WTC11 (cell line): Measurements from ENCODE around the gene CNTN1. TPM values are rescaled to one million over a fixed set of nuclear protein-coding genes. Genes with fewer than 3 reads are reported as not detected.

ENCODE experiments used
- ATAC-seq: fragments of 200-7000 bp; cut with Tn5 transposase; 2 replicates; pipeline ENCODE4 v1.10.0; 2021; ENCODE audit warnings: mild to moderate bottlenecking, moderate library complexity
- CTCF ChIA-PET: fragments of 300-600 bp; sonication (Branson Sonifier 250); formaldehyde crosslinking; loops from one replicate; lab custom pipeline; 2021; ENCODE audit warnings: antibody characterized with exemption; lab: Charles Lee
- POLR2A ChIA-PET: fragments of 350-600 bp; sonication (Branson Sonifier 250); formaldehyde crosslinking; loops from one replicate; lab custom pipeline; 2021; ENCODE audit warnings: antibody characterized with exemption; lab: Charles Lee
- DNase-seq: peaks from one replicate; pipeline ENCODE4 v3.0.0; 2021; ENCODE audit warnings: low spot score
- H3K27ac Mint-ChIP-seq: 2 replicates; pipeline ENCODE4 v1.8.0; 2021; ENCODE audit warnings: mixed read lengths
- H3K27me3 Mint-ChIP-seq: 2 replicates; pipeline ENCODE4 v1.8.0; 2021; ENCODE audit warnings: low read depth, mild to moderate bottlenecking, moderate library complexity, mixed read lengths
- H3K36me3 Mint-ChIP-seq: 2 replicates; pipeline ENCODE4 v1.8.0; 2021; ENCODE audit warnings: mixed read lengths
- H3K4me1 Mint-ChIP-seq: 2 replicates; pipeline ENCODE4 v1.8.0; 2022; ENCODE audit warnings: mixed read lengths
- H3K4me3 Mint-ChIP-seq: 2 replicates; pipeline ENCODE4 v1.8.0; 2021; ENCODE audit warnings: mild to moderate bottlenecking, moderate library complexity, mixed read lengths
- H3K9me3 Mint-ChIP-seq: 2 replicates; pipeline ENCODE4 v1.8.0; 2021; ENCODE audit warnings: mixed read lengths
- ARID4B ChIP-seq: sonication (generic); formaldehyde crosslinking; IDR thresholded peaks from 2 replicates; pipeline ENCODE4 v1.8.0; 2023; ENCODE audit warnings: missing genetic modification reagents, mild to moderate bottlenecking, borderline replicate concordance
- ELF4 ChIP-seq: sonication (generic); formaldehyde crosslinking; IDR thresholded peaks from 2 replicates; pipeline ENCODE4 v1.8.1; 2022; ENCODE audit warnings: low read depth, mild to moderate bottlenecking, moderate library complexity, missing genetic modification reagents
- FOXK1 ChIP-seq: sonication (generic); formaldehyde crosslinking; IDR thresholded peaks from 2 replicates; pipeline ENCODE4 v1.8.0; 2022; ENCODE audit warnings: mild to moderate bottlenecking, moderate library complexity, missing genetic modification reagents
- FOXP4 ChIP-seq: sonication (generic); formaldehyde crosslinking; IDR thresholded peaks from 2 replicates; pipeline ENCODE4 v1.8.0; 2022; ENCODE audit warnings: mild to moderate bottlenecking, missing genetic modification reagents
- IRF1 ChIP-seq: sonication (generic); formaldehyde crosslinking; IDR thresholded peaks from 2 replicates; pipeline ENCODE4 v1.8.0; 2023; ENCODE audit warnings: missing genetic modification reagents
- IRF2 ChIP-seq: sonication (generic); formaldehyde crosslinking; IDR thresholded peaks from 2 replicates; pipeline ENCODE4 v1.8.0; 2022; ENCODE audit warnings: low read depth, missing genetic modification reagents, borderline replicate concordance
- MAX ChIP-seq: sonication (generic); formaldehyde crosslinking; IDR thresholded peaks from 2 replicates; pipeline ENCODE4 v1.8.0; 2022; ENCODE audit warnings: mild to moderate bottlenecking, missing genetic modification reagents
- NR1H2 ChIP-seq: sonication (generic); formaldehyde crosslinking; IDR thresholded peaks from 2 replicates; pipeline ENCODE4 v1.9.0; 2021; ENCODE audit warnings: mild to moderate bottlenecking, moderate library complexity, missing genetic modification reagents
- NR2C2 ChIP-seq: sonication (generic); formaldehyde crosslinking; IDR thresholded peaks from 2 replicates; pipeline ENCODE4 v1.8.0; 2022; ENCODE audit warnings: mild to moderate bottlenecking, missing genetic modification reagents
- NR3C1 ChIP-seq: sonication (generic); formaldehyde crosslinking; conservative IDR thresholded peaks from 2 replicates; pipeline ENCODE4 v1.8.1; 2023; ENCODE audit warnings: low read depth, mild to moderate bottlenecking, missing genetic modification reagents
- PRDM15 ChIP-seq: sonication (generic); formaldehyde crosslinking; IDR thresholded peaks from 2 replicates; pipeline ENCODE4 v1.8.0; 2022; ENCODE audit warnings: missing genetic modification reagents
- PRRX2 ChIP-seq: fragments of 250-450 bp; sonication (Bioruptor Pico); IDR thresholded peaks from 2 replicates; pipeline ENCODE4 v1.8.0; 2021; ENCODE audit warnings: mild to moderate bottlenecking
- RORB ChIP-seq: fragments of 250-450 bp; sonication (Bioruptor Pico); IDR thresholded peaks from 2 replicates; pipeline ENCODE4 v1.9.0; 2021; ENCODE audit warnings: mild to moderate bottlenecking
- ZBTB43 ChIP-seq: sonication (generic); formaldehyde crosslinking; IDR thresholded peaks from 2 replicates; pipeline ENCODE4 v1.8.1; 2023; ENCODE audit warnings: mild to moderate bottlenecking, missing genetic modification reagents
- ZNF232 ChIP-seq: sonication (generic); formaldehyde crosslinking; IDR thresholded peaks from 2 replicates; pipeline ENCODE4 v1.8.0; 2022; ENCODE audit warnings: mild to moderate bottlenecking, missing genetic modification reagents
- ZNF263 ChIP-seq: sonication (generic); formaldehyde crosslinking; IDR thresholded peaks from 2 replicates; pipeline ENCODE4 v1.8.1; 2022; ENCODE audit warnings: low read depth, mild to moderate bottlenecking, moderate library complexity, missing genetic modification reagents
- ZNF317 ChIP-seq: sonication (generic); formaldehyde crosslinking; IDR thresholded peaks from 2 replicates; pipeline ENCODE4 v1.8.1; 2023; ENCODE audit warnings: low read depth, mild to moderate bottlenecking, moderate library complexity, missing genetic modification reagents, borderline replicate concordance
- ZNF416 ChIP-seq: fragments of 250-450 bp; sonication (Bioruptor Pico); IDR thresholded peaks from 2 replicates; pipeline ENCODE4 v1.9.0; 2021; ENCODE audit warnings: mild to moderate bottlenecking, inconsistent platforms
- ZNF423 ChIP-seq: fragments of 250-450 bp; sonication (Bioruptor Pico); IDR thresholded peaks from 2 replicates; pipeline ENCODE4 v2.1.2; 2022; ENCODE audit warnings: mild to moderate bottlenecking, moderate library complexity
- ZNF425 ChIP-seq: fragments of 250-450 bp; sonication (Bioruptor Pico); conservative IDR thresholded peaks from 2 replicates; pipeline ENCODE4 v1.9.0; 2021; ENCODE audit warnings: mild to moderate bottlenecking
- ZNF671 ChIP-seq: fragments of 250-450 bp; sonication (Bioruptor Pico); IDR thresholded peaks from 2 replicates; pipeline ENCODE4 v1.8.0; 2021; ENCODE audit warnings: mild to moderate bottlenecking
- total RNA-seq: library from RNA; stranded (reverse); gene quantifications from 3 replicates; pipeline ENCODE4 v1.2.3, GENCODE V29; 2021

CNTN1 gene
- total RNA-seq, 1 experiment from 2014 or later = 16.9 TPM

GRCh38 chr12:40646456-40646855, 45.8 kb upstream of the CNTN1 start (continued):
- TF ChIP-seq FOXP4 (CRISPR knock-in tag) = no peak
- TF ChIP-seq ZNF425 (CRISPR knock-in tag) = no peak
- TF ChIP-seq ZBTB43 (CRISPR knock-in tag) = no peak
- TF ChIP-seq IRF1 (CRISPR knock-in tag) = no peak
- no peak for TF ChIP-seq NR1H2 (CRISPR knock-in tag)
- no peak for TF ChIP-seq PRRX2 (CRISPR knock-in tag)
- TF ChIP-seq ZNF671 (CRISPR knock-in tag) = no peak
- TF ChIP-seq IRF2 = no peak
- no peak for TF ChIP-seq RORB
- no peak for TF ChIP-seq ZNF317 (CRISPR knock-in tag)
- no peak for TF ChIP-seq ARID4B (CRISPR knock-in tag)

GRCh38 chr12:40646911-40647310, 45.3 kb upstream of the CNTN1 start:
- DNase-seq (no peak), ATAC-seq (no peak)
- H3K27ac Mint-ChIP-seq = no peak overlapping the region
- H3K36me3 Mint-ChIP-seq = peaks cover 15% of the 10 kb centered on the region
- H3K27me3 Mint-ChIP-seq = no peaks in the 10 kb centered on the region
- CTCF ChIA-PET = no interaction called here
- POLR2A ChIA-PET = no interaction called here
- peaks cover 38% of the 10 kb centered on the region for H3K4me1 Mint-ChIP-seq
- H3K9me3 Mint-ChIP-seq = peaks cover 30% of the 10 kb centered on the region
- H3K4me3 Mint-ChIP-seq = no peak overlapping the region
- TF ChIP-seq ZNF671 (CRISPR knock-in tag) (no peak), NR3C1 (CRISPR knock-in tag) (no peak), FOXK1 (CRISPR knock-in tag) (no peak), ZNF416 (CRISPR knock-in tag) (no peak), ZNF423 (no peak), ZNF232 (no peak), ELF4 (CRISPR knock-in tag) (no peak), NR2C2 (CRISPR knock-in tag) (no peak), MAX (CRISPR knock-in tag) (no peak), ZNF263 (CRISPR knock-in tag) (no peak), PRDM15 (CRISPR knock-in tag) (no peak)
